A549 (cell line): ENCODE measurements around the gene DCPS. TPM values are rescaled to one million over a fixed set of nuclear protein-coding genes. Genes with fewer than 3 reads are reported as not detected.

Source experiments
- ATAC-seq, 2 experiments: fragments of 200-7000 bp in 1 of 2; fragments of >200 bp in 1 of 2; cut with Nextera tagmentation in 1 of 2; cut with Tn5 transposase in 1 of 2; 3 replicates each; pipeline versions ENCODE4 v1.8.0 to v1.9.1; 2018 to 2020; ENCODE audit warnings: mild to moderate bottlenecking in 1 of 2, moderate library complexity in 1 of 2
- CTCF ChIA-PET: fragments of 300-600 bp; sonication (Branson Sonifier 250); formaldehyde crosslinking; extraction: SDS; loops from one replicate; lab custom pipeline; 2021; ENCODE audit warnings: antibody characterized with exemption, inconsistent platforms; lab: Yijun Ruan, JAX
- POLR2A ChIA-PET: fragments of 350-600 bp; formaldehyde crosslinking; extraction: SDS; loops from one replicate; lab custom pipeline; 2021; ENCODE audit warnings: antibody characterized with exemption, inconsistent platforms; lab: Yijun Ruan, JAX
- DNase-seq, 2 experiments: peaks; one replicate each; pipeline versions ENCODE4 v3.0.0 to v3.0.0-alpha.2; 2011 to 2016; ENCODE audit warnings: low read depth in 1 of 2, low spot score in 1 of 2
- FAIRE-seq: peaks from 2 replicates; lab custom pipeline; 2011; peaks lifted over from hg19 to GRCh38; lab: Jason Lieb, UNC
- H3K27ac ChIP-seq, 2 experiments: fragments of >200 bp; sonication (Bioruptor Twin); formaldehyde crosslinking; 3 replicates each; pipeline ENCODE4 v1.5.1; 2016 to 2017
- H3K4me1 ChIP-seq: fragments of >200 bp; sonication (Bioruptor Twin); formaldehyde crosslinking; 3 replicates; pipeline ENCODE4 v1.6.1; 2016
- H3K4me2 ChIP-seq: fragments of >200 bp; sonication (Bioruptor Twin); formaldehyde crosslinking; 3 replicates; pipeline ENCODE4 v1.6.1; 2016
- H3K4me3 ChIP-seq: fragments of >200 bp; sonication (Bioruptor Twin); formaldehyde crosslinking; 3 replicates; pipeline ENCODE4 v1.5.1; 2016
- H3K9me3 ChIP-seq: fragments of >200 bp; sonication (Bioruptor Twin); formaldehyde crosslinking; 3 replicates; pipeline ENCODE4 v1.6.1; 2016
- ATOH8 ChIP-seq: fragments of 250-450 bp; sonication (Bioruptor Pico); IDR thresholded peaks from 2 replicates; pipeline ENCODE4 v1.5.0; 2020; ENCODE audit warnings: low read depth, mild to moderate bottlenecking, moderate library complexity
- CBX2 ChIP-seq: fragments of 200-600 bp; sonication (generic); IDR thresholded peaks from 2 replicates; pipeline ENCODE4 v1.6.1; 2016; ENCODE audit warnings: low read depth, mild to moderate bottlenecking, borderline replicate concordance
- CBX8 ChIP-seq: fragments of 200-600 bp; sonication (generic); IDR thresholded peaks from 2 replicates; pipeline ENCODE4 v1.6.1; 2016
- CTCF ChIP-seq: fragments of >200 bp; sonication (Bioruptor Twin); formaldehyde crosslinking; IDR thresholded peaks from 3 replicates; pipeline ENCODE4 v1.5.1; 2016
- E2F6 ChIP-seq: IDR thresholded peaks from 2 replicates; pipeline ENCODE4 v1.6.1; 2012; ENCODE audit warnings: low read depth, borderline replicate concordance
- EP300 ChIP-seq, 2 experiments: fragments of >200 bp; sonication (Bioruptor Twin); formaldehyde crosslinking; IDR thresholded peaks; 2 replicates in 1 of 2; 3 replicates in 1 of 2; pipeline ENCODE4 v1.6.1; 2016 to 2017
- FOSB ChIP-seq: fragments of 250-450 bp; sonication (Bioruptor Pico); IDR thresholded peaks from 2 replicates; pipeline ENCODE4 v1.5.0; 2020; ENCODE audit warnings: mild to moderate bottlenecking, moderate library complexity
- GATA3 ChIP-seq: IDR thresholded peaks from 2 replicates; pipeline ENCODE4 v1.6.1; 2012; ENCODE audit warnings: borderline replicate concordance
- HEYL ChIP-seq: fragments of 250-450 bp; sonication (Bioruptor Pico); IDR thresholded peaks from 2 replicates; pipeline ENCODE4 v1.8.0; 2021; ENCODE audit warnings: mild to moderate bottlenecking, moderate library complexity
- HOXB5 ChIP-seq: fragments of 250-450 bp; sonication (Bioruptor Pico); IDR thresholded peaks from 2 replicates; pipeline ENCODE4 v1.5.0; 2020; ENCODE audit warnings: mild to moderate bottlenecking, moderate library complexity
- MAZ ChIP-seq: fragments of 150-350 bp; IDR thresholded peaks from 2 replicates; pipeline ENCODE4 v1.6.1; 2014; ENCODE audit warnings: antibody characterized with exemption, low read depth, low read length, borderline replicate concordance
- MYC ChIP-seq: IDR thresholded peaks from 2 replicates; pipeline ENCODE4 v1.6.1; 2012; ENCODE audit warnings: mild to moderate bottlenecking, inconsistent platforms, low read length, improper control_type of control experiment, borderline replicate concordance
- NFE2L2 ChIP-seq: fragments of 150-350 bp; conservative IDR thresholded peaks from 2 replicates; pipeline ENCODE4 v1.6.1; 2014; ENCODE audit warnings: low read length
- PBX3 ChIP-seq: IDR thresholded peaks from 2 replicates; pipeline ENCODE4 v1.6.1; 2012
- POLR2A ChIP-seq: IDR thresholded peaks from 2 replicates; pipeline ENCODE4 v1.6.1; 2012; ENCODE audit warnings: mild to moderate bottlenecking, low read length
- POLR2AphosphoS2 ChIP-seq: conservative IDR thresholded peaks from 2 replicates; pipeline ENCODE4 v1.6.1; 2012; ENCODE audit warnings: low read length, improper control_type of control experiment, inconsistent platforms
- RAD21 ChIP-seq, 2 experiments: fragments of >200 bp in 1 of 2; sonication (Bioruptor Twin) in 1 of 2; formaldehyde crosslinking in 1 of 2; IDR thresholded peaks in 1 of 2; conservative IDR thresholded peaks in 1 of 2; 2 replicates in 1 of 2; 3 replicates in 1 of 2; pipeline ENCODE4 v1.6.1; 2012 to 2018; ENCODE audit warnings: inconsistent platforms in 1 of 2
- RFX5 ChIP-seq: fragments of 450-650 bp; IDR thresholded peaks from 2 replicates; pipeline ENCODE4 v1.7.1; 2014; ENCODE audit warnings: antibody characterized with exemption, mild to moderate bottlenecking, moderate library complexity
- SMC3 ChIP-seq: fragments of >200 bp; sonication (Bioruptor Twin); formaldehyde crosslinking; IDR thresholded peaks from 3 replicates; pipeline ENCODE4 v1.6.1; 2018; ENCODE audit warnings: inconsistent platforms
- TP53 ChIP-seq: fragments of 250-450 bp; sonication (Bioruptor Pico); IDR thresholded peaks from 2 replicates; pipeline ENCODE4 v1.5.0; 2021; ENCODE audit warnings: mild to moderate bottlenecking, moderate library complexity
- ZNF302 ChIP-seq: fragments of 250-450 bp; sonication (Bioruptor Pico); IDR thresholded peaks from 2 replicates; pipeline ENCODE4 v1.9.0; 2021; ENCODE audit warnings: inconsistent platforms, mild to moderate bottlenecking, moderate library complexity
- ZSCAN20 ChIP-seq: fragments of 250-450 bp; sonication (Bioruptor Pico); IDR thresholded peaks from 2 replicates; pipeline ENCODE4 v1.8.0; 2022; ENCODE audit warnings: mild to moderate bottlenecking, moderate library complexity
- WGBS: methylation state at CpG from one replicate; pipeline ENCODE4 v1.1.6; 2017; ENCODE audit errors: missing lambda C conversion rate; 5-methylcytosine and 5-hydroxymethylcytosine counted together
- polyA plus RNA-seq, 4 experiments: library from polyadenylated mRNA; depleted of rRNA in 3 of 4; stranded (reverse); fragments of >200 nt; fragmentation: RNase III in 1 of 4; extraction: RNeasy Plus Mini Kit Qiagen cat#74134 plus additional on column Dnase treatment in 1 of 4; gene quantifications; 2 replicates in 3 of 4; 3 replicates in 1 of 4; pipeline ENCODE4 v1.2.3, GENCODE V29; 2011 to 2017
- TF ChIP-seq, protein P1 (sequence below): fragments of >200 bp; sonication (Bioruptor Twin); formaldehyde crosslinking; IDR thresholded peaks from 2 replicates; pipeline ENCODE4 v1.6.1; 2016
- TF ChIP-seq, protein P2 (sequence below): fragments of 150-350 bp; IDR thresholded peaks from 2 replicates; pipeline ENCODE4 v1.6.1; 2014; ENCODE audit warnings: low read depth, mild to moderate bottlenecking, low read length

DCPS gene
- polyA plus RNA-seq, 2 of the 4 experiments (the other 2 are of a cell fraction) = 17.8 to 23.0 TPM

DNA sequence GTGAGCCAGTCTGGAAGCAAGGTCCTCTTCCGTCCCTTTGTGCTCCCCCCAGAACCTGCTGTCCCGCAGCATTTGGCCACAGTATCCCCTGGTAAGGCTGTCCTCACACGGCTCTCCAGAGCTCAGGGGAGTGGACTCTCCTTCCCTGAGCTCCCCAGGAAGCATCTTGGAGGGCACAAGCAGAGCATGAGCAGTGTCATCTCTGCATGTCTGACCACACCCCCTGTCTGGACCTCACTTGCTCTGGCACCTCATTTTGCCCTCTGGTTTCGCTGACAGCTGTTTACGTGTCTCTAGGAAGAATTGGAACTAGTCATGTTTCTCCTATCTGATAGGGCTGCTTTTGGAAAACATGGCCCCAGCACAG lies 15.5 kb downstream of the DCPS start:
- no peak for ATAC-seq
- no peak for FAIRE-seq
- DNase-seq = no peak
- ChIA-PET POLR2A (no interaction called here), CTCF (interaction anchor here (0.9 to 1.9 kb wide), 3 partner anchors 9 to 759 kb away, joined by 3 to 13 read pairs (median 4); no protein-coding TSS in a partner anchor)
- 88% methylated on average over 5 of the region's 5 CpGs for WGBS
- Histone ChIP-seq H3K9me3 (no peaks in the 10 kb centered on the region), H3K4me1 (no peaks in the 10 kb centered on the region), H3K4me2 (no peak overlapping the region), H3K27ac (no peak overlapping the region), H3K4me3 (no peak overlapping the region)
- TF ChIP-seq ZSCAN20 = no peak
- no peak for TF ChIP-seq MAZ
- TF ChIP-seq, protein P1, sequence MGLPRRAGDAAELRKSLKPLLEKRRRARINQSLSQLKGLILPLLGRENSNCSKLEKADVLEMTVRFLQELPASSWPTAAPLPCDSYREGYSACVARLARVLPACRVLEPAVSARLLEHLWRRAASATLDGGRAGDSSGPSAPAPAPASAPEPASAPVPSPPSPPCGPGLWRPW = no peak
- no peak for TF ChIP-seq SMC3
- no peak for TF ChIP-seq FOSB
- no peak for TF ChIP-seq HOXB5
- TF ChIP-seq CTCF = no peak
- TF ChIP-seq EP300 (IDR thresholded peaks at IDR 0.05) = no peak
- TF ChIP-seq ATOH8 (CRISPR knock-in tag) = no peak
- no peak for TF ChIP-seq POLR2AphosphoS2

GRCh38 chr11:126322996-126323395 lies 19.1 kb downstream of the DCPS start:
- no peak for TF ChIP-seq E2F6
- TF ChIP-seq, all 56 proteins: peak for 0
- POLR2A ChIA-PET = no interaction called here
- no peak for DNase-seq
- no peak for FAIRE-seq
- CTCF ChIA-PET = no interaction called here
- no peak overlapping the region for H3K27ac ChIP-seq
- H3K4me2 ChIP-seq = no peak overlapping the region
- no peak for ATAC-seq
- no peak overlapping the region for H3K4me3 ChIP-seq
- no peaks in the 10 kb centered on the region for H3K4me1 ChIP-seq
- 93% methylated on average over 3 of the region's 3 CpGs for WGBS
- no peaks in the 10 kb centered on the region for H3K9me3 ChIP-seq

DNA sequence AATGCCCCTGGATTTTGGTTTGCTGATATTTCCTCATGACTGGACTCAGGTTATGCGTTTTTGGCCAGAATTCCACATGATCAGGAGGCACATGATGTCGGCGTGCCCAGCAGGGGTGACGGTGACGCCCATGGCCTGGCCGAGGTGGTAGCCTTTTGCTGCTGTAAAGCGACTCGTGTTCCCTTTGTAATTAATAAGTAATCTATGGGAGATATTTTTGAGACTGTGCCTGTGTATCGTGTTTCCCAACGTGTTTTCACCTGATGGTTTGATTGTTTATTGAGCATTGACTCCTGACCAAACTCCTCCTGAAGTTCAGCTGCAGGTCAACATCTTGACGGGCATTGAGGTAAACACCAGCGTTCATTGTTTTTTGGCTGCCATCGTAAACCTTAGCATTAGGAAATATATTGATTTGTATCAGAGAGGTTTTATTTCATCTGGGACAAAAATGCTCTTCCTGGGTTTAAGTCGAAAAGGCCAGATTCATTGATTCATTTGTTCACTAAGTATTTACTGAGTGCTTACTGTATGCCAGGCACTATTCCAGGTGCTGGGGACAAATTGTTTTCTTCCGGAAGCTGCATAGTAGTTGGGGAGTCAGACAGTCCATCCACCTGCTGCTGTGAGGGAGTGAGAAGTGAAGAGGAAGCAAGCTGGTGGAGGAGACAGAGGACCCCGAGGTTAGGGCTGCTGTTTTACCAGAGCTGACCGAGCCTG lies 23.6 kb downstream of the DCPS start:
- H3K4me1 ChIP-seq = peaks cover 6% of the 10 kb centered on the region
- no peak overlapping the region for H3K4me2 ChIP-seq
- ATAC-seq = no peak
- no peak for FAIRE-seq
- TF ChIP-seq CBX8 (no peak), MYC (no peak), POLR2A (no peak), NFE2L2 (no peak), GATA3 (no peak), CBX2 (no peak), TP53 (no peak), ZNF302 (CRISPR knock-in tag) (no peak), PBX3 (no peak), POLR2AphosphoS2 (no peak), HEYL (no peak), FOSB (no peak), RFX5 (no peak), RAD21 (conservative IDR thresholded peaks at IDR 0.05 in 1 of 2, IDR thresholded peaks at IDR 0.05 in 1 of 2) (no peak), MAZ (no peak)
- TF ChIP-seq, protein P2, sequence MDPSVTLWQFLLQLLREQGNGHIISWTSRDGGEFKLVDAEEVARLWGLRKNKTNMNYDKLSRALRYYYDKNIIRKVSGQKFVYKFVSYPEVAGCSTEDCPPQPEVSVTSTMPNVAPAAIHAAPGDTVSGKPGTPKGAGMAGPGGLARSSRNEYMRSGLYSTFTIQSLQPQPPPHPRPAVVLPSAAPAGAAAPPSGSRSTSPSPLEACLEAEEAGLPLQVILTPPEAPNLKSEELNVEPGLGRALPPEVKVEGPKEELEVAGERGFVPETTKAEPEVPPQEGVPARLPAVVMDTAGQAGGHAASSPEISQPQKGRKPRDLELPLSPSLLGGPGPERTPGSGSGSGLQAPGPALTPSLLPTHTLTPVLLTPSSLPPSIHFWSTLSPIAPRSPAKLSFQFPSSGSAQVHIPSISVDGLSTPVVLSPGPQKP = no peak
- H3K9me3 ChIP-seq = no peaks in the 10 kb centered on the region
- ChIA-PET POLR2A (no interaction called here), CTCF (interaction anchor here (1.1 kb wide), 1 partner anchor 17 kb away, joined by 5 read pairs; no protein-coding TSS in a partner anchor)
- no peak for DNase-seq
- 86% methylated on average over 17 of the region's 17 CpGs for WGBS
- no peak overlapping the region for H3K4me3 ChIP-seq
- H3K27ac ChIP-seq = no peak overlapping the region
